ENCODE data around the gene GZF1.
"Not testable (repeated sequence)": the region's sequence is repeated elsewhere in the genome, so short reads cannot be mapped to it uniquely, and the experiment has no call there.

GZF1 gene

DNA sequence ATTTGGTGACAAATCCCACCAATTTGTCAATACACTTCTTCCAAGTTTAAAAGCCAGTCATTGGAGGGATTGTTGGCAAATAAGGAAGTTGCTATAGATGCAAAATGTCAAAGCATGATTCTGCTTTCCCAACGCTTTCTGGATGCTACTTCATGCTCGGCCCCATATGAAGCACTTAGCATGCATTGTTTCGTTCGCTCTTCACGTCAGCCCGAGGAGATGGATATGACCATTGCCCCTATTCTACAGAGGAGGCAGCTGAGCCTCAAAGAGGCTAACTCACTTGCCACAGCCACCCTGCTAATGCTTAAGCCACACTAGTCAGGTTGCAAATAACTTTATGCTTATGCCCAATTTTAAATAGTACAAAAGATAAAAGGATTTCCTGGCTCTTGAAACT, 14.2 kb upstream of the GZF1 start:
- ATAC-seq = no peak
- no peak for DNase-seq

DNA sequence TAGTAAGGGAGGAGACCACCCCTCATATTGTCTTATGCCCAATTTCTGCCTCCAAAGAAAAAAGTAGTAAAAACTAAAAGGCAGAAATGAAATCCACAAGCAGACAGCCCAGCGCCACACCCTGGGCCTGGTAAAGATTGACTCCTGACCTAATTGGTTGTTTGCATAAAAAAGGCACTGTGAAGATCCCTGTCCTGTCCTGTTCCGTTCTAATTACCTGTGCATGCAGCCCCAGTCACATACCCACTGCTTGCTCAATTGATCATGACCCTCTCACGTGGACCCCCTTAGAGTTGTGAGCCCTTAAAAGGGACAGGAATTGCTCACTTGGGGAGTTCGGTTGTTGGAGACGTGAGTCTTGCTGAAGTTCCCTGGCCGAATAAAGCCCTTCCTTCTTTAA, 13.5 kb upstream of the GZF1 start:
- not testable (repeated sequence) for DNase-seq, ATAC-seq

DNA sequence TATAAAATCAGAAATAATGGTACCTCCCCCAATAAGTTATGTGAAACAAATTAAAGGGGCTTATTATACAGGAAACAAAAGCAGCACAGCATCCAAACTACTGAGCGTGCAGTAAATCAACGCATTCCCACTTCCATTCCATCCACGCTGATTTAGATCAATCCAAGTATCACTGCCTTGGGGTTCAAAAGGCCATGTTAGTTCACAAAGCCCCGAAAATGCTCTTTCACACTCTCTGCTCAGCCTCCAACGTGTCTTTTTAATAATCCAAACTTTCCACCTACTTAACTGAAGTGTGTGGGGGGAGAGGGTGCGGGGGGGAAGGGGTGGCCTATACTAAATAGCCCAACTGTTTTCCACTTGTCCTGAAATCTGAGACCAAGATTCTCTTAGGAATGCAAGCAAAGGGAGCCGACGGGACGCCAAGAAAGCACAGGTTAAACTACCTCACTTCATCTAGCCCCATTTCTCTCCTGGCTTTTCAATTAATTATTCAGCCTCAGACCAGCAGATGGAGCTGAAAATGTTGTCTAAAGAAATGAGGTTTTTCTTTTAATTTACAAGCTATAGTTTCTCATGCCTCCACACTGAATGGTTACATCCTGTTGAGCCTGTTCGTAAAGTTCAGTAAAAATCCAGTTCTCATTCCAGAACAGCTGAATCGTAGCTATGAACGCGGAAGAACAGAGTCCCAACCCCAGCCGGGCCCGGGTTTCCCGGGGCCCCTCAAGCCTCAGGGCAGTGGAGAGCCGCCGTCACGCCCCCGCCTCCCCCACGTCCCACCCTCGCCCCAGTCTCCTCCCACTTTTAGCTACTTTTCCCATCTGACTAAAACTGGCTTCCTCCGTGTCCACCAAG, 12.4 kb upstream of the GZF1 start:
- ATAC-seq (peak; percentile 31), DNase-seq (no peak)

DNA sequence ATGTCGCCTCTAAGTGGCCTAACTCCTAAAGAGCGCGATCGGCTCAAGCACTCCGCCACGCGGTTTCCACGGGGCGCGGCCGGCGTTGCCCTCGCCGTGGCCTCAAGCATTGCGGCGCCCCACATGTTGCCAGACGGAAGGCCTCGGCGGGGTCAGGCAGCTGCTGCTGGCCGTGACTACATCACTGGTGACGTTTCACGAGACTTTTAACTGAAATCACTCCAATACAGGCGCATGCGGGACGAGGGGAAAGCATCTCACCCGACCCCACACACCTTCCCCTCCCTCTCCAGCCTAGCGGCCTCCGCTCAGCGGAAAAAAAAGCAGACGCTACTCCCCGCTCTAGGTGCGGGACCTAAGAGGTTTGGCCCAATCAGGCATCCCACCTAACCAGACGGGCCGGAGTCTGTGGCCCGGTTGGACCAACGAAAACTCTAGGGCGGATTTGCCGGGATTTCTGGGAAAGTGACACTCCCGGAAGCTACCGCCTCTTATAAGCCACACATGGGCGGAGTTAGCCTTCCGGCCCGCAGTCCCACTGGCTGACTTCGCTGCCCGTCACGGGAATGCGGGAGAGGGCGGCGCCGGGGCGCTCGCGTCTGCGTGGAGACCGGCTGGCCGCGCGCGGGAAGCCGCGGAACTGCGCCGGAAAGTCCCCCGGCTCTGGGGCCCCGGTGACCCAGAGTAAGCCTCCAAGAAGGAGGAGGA, 11.6 kb upstream of the GZF1 start, which contains the start of gene NXT1:
Gene NXT1 (plus strand): TSS at position 596 of the 708 bp plus-strand sequence. CDS start 3,251 bp downstream, outside the sequence.
- DNase-seq (peak; percentile 96), ATAC-seq (peak; percentile 87)

DNA sequence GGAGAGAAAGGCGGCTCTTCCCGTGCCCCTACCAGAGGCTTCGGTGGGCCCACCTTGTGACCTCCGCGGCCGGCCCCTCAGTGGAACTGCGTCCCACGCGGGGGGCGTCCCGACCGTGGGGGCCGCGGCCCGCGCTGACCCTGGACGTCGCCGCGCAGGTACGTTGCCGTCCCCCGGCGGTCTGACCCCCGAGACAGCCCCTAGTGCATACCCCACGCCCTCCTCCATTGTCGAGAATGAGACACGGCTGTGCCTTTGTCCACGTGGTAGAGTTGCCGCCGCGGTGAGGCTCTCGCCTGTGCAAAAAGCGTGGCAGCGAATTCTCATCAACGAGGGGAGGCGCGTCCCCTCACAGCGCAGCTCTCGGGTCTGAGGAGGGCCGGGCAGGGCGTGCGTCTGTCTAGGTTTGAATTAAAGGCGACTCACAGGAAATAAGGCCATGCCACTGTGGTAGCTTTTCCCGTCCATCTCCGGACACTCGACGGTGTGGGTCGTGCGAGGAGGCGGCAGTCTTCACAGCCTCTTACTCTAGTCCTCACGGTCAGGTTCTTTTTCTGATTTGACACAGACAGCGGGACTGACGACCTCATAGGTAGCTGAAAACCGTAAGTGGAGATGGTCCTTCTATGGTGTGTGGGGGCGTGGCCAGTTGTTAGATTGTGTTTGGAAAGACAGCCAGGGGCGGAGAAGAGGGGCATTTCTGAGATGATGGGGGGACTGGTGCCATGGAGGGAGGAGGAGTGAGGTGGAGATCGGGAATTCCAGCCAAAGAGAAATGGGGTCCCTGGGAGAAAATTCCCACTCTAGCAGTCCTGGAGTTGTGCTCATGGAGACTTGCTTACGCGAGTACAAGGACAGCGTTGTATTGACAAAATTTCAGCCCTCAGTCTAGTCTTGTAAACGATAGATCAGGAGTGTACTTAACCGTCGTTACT, 10.8 kb upstream of the GZF1 start:
- DNase-seq (peak; percentile 69), ATAC-seq (peak; percentile 19)

DNA sequence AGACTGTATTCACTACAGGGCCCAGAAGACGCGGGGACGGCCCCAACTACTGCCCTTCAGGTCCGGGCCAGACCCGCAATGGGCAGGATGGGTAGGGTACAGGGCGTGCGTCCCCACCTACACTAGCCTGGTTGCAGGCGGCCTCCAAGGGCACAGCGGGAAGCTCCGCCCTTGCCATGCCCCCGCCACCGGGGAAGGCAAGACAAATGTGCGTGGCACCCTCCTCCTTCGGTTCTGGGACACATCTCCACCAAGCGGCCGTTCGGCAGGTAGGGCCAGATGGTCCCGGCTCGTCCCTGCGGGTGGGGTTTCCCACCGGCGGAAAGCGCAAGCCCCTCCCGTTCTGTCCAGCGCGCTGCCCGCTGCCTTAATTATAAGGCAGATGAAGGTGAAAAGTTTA, 5.8 kb upstream of the GZF1 start:
- no peak for ATAC-seq
- no peak for DNase-seq

DNA sequence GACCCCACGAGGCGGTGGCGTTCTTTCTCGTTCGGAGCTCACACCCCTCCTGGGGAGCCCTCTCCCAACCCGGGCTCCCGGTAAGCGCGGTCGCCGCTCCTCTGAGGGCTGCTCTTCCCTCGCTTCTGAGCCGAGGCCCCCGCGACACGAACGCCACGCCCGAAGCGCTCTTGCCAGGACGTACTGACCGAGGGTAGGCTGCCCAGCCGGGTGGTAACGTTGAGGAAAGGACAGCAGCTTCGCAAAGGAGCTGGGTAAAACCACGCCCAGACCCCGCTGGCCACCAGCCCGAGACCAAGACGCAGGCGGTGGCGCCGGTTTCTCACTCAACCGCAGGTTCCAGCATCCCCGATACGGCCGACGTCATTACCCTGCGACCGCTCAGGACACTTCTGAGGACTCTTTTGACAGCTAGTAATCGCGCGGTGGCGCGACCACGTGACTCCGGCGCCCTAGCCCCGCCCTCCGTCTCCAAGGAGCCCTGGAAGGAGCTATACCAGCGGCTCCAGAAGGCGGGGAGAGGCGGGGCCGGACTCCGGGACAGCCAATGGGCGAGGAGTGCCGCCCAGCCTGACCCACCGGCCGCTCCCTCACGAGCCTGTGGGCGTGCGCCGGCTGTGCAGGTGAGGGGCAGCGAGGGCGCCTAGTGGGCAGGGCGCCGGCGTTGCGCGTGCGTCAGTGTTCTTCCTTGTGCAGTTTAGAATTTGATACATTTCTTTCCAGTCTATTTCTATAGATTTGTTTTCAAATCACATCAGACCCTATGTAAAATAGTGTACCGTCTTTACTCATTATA, 4.0 kb upstream of the GZF1 start:
- DNase-seq (peak; percentile 100), ATAC-seq (peak; percentile 86)

DNA sequence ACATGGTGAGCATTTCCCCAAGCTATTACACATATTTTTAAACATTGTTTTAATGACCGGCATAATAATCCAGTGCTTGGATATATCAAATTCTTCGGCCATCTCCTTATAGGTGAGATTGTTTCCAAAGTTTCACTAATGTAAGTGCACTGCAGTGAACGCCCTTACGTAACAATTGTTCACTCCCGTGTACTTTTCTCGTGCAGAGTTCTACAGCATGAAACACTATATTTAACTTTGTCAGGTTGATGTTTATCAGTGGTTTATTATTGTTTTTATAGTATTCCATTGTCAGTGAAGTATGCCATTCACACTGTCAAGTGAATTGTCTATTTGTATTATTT, 3.4 kb upstream of the GZF1 start:
- ATAC-seq (no peak), DNase-seq (no peak)

DNA sequence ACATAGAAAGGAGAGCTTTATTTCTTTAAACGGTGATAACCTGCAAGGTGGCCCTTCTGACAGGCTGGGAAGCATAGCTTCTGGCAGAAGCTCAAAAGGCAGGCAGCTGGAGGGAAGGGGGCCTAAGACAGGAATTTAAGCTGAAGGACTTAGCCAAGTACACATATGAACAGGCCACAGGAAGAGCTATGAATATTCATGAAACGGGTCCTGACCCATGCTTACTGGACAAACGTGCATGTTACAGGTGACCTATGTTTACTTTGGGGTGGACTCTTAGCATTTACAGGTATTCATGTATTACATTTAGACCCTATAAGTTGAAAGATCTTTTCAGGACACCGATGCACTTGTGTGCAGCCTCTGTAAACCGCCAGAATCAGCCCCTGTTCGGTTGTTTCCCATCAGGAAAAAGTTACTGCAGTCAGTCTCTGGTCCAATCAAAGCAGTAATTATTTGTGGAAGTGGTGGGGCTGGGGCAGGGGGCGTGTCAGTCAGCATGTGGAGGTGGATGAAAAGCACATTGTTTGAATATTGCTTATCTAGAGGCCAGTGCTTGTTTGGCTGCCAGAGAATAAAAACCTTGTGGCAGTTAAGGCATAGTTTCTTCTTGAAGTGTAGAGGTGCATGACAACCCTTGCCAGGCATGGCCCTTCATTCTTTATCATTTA, 2.9 kb upstream of the GZF1 start:
- no peak for DNase-seq
- ATAC-seq = no peak

DNA sequence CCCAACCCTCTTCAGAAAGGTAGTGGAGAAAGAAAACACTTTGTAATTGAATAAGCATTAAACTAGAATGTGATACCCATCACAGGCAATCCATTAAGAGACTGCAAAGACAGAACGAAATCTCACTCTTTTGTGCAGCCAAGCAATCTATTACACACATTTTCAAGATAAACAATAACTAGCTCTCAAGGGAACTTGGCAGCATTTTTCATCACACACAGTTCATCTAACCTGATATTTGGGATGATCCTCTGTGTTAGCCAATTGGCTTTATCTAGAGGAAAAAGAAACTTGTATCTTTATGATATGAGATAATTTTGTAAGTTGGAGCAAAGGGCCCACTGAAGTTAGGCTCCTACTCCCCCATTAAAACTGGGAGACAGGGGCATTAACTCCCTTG, 1.5 kb upstream of the GZF1 start:
- DNase-seq (no peak), ATAC-seq (no peak)

DNA sequence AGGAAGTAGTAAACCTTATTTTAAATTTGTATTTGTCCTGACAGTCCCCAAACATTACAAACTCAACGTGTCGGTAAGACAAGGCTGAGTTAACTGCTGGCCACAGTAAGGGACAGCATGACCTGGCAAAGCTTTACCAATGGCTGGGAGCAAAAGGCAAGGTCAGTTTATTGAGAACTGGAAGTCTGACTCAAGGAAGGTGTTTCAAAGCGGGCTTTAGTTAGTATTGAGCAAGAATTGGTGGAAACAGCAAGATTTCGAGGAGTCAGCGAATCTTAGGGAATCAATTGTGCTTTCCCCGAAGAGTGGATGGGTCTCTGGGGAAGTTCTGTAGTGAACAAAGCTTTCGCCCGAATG, 885 bp upstream of the GZF1 start:
- DNase-seq = no peak
- no peak for ATAC-seq

DNA sequence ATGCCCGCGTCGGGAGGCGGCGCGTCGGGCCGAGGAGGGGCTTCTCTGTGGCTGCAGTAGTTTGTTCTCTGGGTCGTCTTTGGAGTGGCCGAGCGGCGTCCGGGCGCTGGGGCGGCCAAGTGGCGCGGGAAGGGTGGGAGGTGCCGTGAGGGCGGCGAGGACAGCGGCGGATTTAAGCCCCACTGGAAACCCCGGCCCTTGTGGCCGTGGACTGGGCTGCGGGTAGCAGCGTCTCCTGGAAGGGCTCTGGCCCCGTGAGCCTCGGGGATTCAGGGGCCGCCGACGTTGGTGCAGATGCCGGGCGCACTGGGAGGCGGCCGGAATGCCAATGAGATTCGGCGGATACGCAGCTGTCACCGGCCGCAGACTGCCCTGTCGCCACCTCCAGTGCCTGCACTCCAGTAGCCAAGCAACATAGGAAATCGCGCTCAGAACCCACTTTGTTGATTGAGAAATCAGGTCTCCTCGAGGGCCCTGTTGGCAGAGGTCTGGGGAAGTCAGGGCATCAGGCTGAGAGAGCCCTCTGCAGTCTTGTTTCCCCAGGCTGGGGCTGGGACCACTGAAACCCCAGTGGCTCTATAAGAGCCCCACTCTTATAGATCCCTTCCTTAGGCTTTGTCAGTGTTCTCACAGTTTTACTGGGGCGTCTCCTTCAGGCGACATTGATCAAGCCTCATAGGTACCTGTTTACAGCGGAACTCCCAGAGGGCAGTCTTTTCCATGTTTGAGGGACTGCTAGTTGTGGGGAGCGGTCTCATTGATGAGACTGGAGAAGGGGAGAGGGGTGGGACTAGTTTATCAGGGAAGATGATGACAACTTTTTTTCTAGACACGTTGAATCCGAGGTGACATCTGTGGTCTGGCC, 642 bp downstream of the GZF1 start:
- peak; percentile 35 for DNase-seq
- no peak for ATAC-seq

DNA sequence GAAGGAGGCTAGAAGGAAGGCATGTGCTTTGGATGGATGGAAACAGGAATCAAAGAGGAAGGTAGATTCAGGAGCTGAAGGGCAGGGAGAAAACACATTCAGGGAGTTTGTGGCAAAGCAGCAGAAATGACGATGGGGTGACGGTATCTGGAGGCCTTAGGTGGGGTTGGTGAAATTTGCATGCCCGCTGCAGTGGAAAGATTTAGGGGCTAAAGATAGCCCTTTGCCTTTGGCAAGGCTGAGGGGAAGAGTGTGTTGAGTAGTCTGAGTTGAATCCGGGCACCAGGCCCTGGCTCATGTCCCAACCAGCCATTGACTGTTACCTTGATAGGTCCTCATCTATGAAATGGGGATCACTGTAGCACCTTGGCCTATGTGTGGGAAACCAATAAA, 1.3 kb downstream of the GZF1 start:
- DNase-seq (no peak), ATAC-seq (no peak)

DNA sequence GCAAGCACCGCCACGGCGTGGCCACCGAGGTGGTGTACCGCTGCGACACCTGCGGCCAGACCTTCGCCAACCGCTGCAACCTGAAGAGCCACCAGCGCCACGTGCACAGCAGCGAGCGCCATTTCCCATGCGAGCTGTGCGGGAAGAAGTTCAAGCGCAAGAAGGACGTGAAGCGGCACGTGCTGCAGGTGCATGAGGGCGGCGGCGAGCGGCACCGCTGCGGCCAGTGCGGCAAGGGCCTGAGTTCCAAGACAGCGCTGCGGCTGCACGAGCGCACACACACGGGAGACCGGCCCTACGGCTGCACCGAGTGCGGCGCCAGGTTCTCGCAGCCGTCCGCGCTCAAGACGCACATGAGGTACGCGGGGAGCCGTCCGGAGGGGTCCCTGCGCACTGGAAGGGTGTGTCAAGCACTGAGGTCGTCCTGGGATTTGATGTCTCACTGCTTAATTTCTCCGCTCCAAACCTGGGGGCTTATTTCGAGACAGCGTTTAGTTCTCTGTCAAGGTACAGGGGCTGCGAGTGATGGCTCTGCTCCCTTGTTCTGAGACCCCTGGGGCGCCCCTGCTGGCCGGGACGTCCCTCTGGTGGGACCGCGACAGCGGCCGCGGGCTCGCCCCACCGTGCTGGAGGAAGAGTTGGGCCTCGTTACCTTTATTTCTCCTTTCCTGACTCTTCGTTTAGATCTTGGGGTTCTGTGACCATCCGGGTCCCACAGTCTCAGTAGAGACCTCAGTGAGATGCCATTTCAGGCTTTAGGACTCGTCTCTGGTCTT, 3.6 kb downstream of the GZF1 start:
- DNase-seq = no peak
- ATAC-seq = no peak

DNA sequence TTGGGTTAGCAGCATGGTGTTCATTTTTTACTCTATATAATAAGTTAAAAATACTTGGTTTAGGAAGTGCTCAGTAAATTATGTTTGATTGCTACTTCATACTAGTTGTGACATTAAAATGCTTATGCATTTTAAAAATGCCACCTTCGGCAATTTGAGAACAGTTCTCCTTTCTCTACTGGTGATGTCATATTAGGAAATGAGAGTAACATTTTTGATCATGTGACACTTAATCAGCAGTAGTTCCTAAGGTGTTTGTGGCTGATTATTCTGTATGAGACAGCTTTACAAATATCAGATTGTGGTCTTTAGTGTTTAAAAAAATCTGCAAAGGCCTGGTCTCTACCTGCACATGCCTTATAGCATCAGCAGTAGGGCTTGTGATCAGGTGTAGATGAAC, 4.4 kb downstream of the GZF1 start:
- no peak for ATAC-seq
- no peak for DNase-seq

DNA sequence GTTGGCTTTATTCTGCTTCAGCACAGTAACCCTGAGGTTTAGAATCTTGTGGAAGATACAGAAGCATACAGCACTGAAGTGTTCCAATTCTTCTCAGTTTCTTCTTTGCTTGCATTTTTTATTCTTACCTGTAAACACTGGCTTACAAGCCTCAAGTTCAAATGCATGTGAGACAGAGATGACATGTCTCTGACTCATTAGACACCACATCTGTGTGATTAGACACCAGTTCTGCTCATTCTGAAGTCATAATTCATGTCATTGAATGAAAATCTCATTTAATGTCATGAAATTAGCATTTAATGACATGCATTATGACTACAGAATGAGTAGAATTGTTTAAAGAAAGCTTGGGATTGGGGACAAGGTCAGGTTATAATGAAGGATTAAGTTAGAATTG, 5.8 kb downstream of the GZF1 start:
- no peak for DNase-seq
- peak; percentile 52 for ATAC-seq

DNA sequence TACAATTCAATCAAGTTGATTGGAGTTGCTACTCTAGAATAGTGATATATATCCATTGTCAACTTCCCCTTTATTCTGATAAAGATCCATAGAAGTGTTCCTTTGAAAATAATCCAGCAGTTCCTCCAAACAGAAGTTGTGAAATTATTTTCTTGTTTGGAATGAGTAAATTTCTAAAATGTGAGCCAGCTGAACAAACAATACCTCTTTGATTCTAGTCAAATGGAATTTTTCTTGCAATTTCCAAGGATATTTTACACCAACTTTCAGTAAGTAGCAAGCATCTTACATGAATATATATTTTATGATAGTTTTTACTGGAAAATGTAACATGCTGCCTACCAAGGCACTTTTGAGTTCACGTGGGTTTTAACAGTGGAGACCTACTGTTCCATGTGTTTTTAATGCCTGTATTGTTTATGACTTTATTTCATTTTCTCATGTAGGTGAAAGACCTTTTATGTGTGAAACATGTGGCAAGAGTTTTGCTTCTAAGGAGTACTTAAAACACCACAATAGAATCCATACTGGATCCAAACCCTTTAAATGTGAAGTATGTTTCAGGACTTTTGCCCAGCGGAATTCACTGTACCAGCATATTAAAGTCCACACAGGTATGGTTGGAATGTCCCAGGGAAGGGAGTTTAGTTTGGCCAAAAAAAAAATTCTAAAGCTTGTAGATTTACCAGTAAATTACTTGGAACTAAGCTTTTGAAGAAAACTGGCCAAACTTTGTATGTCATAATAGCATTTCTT, 6.5 kb downstream of the GZF1 start:
- ATAC-seq = no peak
- no peak for DNase-seq

DNA sequence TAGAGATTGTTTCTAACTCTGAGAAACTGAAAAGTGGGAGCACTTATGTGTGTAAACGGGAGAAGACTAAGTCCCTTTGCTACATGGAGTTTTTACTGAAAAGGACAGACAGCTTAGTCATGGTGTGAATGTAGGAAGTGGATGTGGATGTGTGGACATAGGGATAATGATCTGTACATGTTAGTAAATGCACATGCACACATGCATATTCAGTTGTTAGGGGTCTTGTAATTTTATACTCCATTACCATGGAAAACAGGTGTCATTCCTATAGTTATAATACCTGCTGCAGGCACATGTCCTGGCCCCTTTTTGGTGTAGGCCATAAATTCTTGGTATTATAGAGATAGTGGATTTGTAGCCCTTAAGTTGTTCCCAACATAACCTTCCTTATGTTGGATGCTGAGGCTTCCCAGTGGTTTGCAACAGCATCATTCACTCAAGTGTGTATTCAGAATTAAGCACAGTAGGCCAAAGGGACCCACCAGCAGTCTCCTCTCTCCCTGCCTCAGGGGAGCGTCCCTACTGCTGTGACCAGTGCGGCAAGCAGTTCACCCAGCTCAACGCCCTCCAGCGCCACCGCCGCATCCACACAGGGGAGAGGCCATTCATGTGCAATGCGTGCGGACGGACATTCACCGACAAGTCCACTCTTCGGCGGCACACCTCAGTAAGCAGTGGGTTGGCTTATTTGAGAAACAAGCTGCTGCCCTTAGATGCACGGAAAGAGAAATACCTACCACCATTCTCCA, 7.3 kb downstream of the GZF1 start:
- no peak for ATAC-seq
- no peak for DNase-seq
